ENCODE data around the gene SCAI.

- no peak for TF ChIP-seq TCF7L2 (IDR thresholded peaks at IDR 0.05; ENCODE audit: low read depth, low read length)
- no peak for TF ChIP-seq CTCF (IDR thresholded peaks at IDR 0.05)
- TF ChIP-seq POLR2AphosphoS5 (IDR thresholded peaks at IDR 0.05; ENCODE audit: low read depth, low read length), result no peak
- TF ChIP-seq, protein P1, sequence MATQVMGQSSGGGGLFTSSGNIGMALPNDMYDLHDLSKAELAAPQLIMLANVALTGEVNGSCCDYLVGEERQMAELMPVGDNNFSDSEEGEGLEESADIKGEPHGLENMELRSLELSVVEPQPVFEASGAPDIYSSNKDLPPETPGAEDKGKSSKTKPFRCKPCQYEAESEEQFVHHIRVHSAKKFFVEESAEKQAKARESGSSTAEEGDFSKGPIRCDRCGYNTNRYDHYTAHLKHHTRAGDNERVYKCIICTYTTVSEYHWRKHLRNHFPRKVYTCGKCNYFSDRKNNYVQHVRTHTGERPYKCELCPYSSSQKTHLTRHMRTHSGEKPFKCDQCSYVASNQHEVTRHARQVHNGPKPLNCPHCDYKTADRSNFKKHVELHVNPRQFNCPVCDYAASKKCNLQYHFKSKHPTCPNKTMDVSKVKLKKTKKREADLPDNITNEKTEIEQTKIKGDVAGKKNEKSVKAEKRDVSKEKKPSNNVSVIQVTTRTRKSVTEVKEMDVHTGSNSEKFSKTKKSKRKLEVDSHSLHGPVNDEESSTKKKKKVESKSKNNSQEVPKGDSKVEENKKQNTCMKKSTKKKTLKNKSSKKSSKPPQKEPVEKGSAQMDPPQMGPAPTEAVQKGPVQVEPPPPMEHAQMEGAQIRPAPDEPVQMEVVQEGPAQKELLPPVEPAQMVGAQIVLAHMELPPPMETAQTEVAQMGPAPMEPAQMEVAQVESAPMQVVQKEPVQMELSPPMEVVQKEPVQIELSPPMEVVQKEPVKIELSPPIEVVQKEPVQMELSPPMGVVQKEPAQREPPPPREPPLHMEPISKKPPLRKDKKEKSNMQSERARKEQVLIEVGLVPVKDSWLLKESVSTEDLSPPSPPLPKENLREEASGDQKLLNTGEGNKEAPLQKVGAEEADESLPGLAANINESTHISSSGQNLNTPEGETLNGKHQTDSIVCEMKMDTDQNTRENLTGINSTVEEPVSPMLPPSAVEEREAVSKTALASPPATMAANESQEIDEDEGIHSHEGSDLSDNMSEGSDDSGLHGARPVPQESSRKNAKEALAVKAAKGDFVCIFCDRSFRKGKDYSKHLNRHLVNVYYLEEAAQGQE (IDR thresholded peaks at IDR 0.05; ENCODE audit: insufficient read depth in 1 of 2, low read depth in 2 of 2, low read length in 1 of 2), result no peak
- TF ChIP-seq SIN3A (IDR thresholded peaks at IDR 0.05; ENCODE audit: borderline replicate concordance, insufficient read depth, low read depth, low read length), result no peak
These were observed 134.7 kb downstream of the SCAI start for GRCh38 chr9:125008599-125008998.

All from Panc1 (cell line).